Vagina (tissue), 2 donors: ENCODE data around the gene MAPK8IP1.

Experiments used
- CTCF ChIP-seq, 3 experiments: fragments of 450-650 bp in 2 of 3; fragments of 200-600 bp in 1 of 3; sonication (generic) in 1 of 3; IDR thresholded peaks; one replicate each; pipeline ENCODE4 v1.5.1; 2017 to 2019; ENCODE audit warnings: antibody characterized with exemption in 3 of 3, mild to moderate bottlenecking in 2 of 3, moderate library complexity in 2 of 3
- POLR2A ChIP-seq, 2 donors: fragments of 450-650 bp; IDR thresholded peaks; one replicate each; pipeline ENCODE4 v1.6.1; 2017; ENCODE audit warnings: antibody characterized with exemption in 2 of 2, mild to moderate bottlenecking in 2 of 2, moderate library complexity in 2 of 2

GRCh38 chr11:45926001-45926401, 40.5 kb downstream of the MAPK8IP1 start:
- TF ChIP-seq POLR2A (IDR thresholded peaks at IDR 0.05) (no peak), CTCF (IDR thresholded peaks at IDR 0.05) (no peak)
